GM12878 (cell line): ENCODE results near the gene EML5. TPM values are rescaled to one million over a fixed set of nuclear protein-coding genes. Genes with fewer than 3 reads are reported as not detected.
A peak's percentile ranks its signal among the peaks of the same experiment; 100 is the strongest.

Experiments
- ATAC-seq: fragments of 200-7000 bp; cut with Tn5 transposase; 3 replicates; pipeline ENCODE4 v1.9.1; 2020; ENCODE audit warnings: mild to moderate bottlenecking, moderate library complexity
- BruUV-seq: library from RNA; stranded (reverse); fragments of 400-500 nt; replicated peaks from 2 replicates; lab custom pipeline; 2021; lab: Mats Ljungman, UMichigan
- CTCF ChIA-PET: fragments of 300-600 bp; sonication (Branson Sonifier 250); formaldehyde crosslinking; extraction: SDS; loops from one replicate; lab custom pipeline; 2021; ENCODE audit warnings: inconsistent platforms; lab: Yijun Ruan, JAX
- POLR2A ChIA-PET: fragments of 350-600 bp; formaldehyde crosslinking; extraction: SDS; loops from one replicate; lab custom pipeline; 2021; ENCODE audit warnings: inconsistent platforms; lab: Charles Lee
- RAD21 ChIA-PET: fragments of 300-600 bp; sonication (Branson Sonifier 250); formaldehyde crosslinking; loops from one replicate; lab custom pipeline; 2023; ENCODE audit warnings: antibody characterized with exemption; ENCODE audit not compliant: unreplicated experiment; lab: Charles Lee
- SMC1A ChIA-PET: fragments of 300-600 bp; sonication (Branson Sonifier 250); formaldehyde crosslinking; loops from one replicate; lab custom pipeline; 2023; ENCODE audit not compliant: unreplicated experiment, uncharacterized antibody; lab: Charles Lee
- DNase-seq: peaks from one replicate; pipeline ENCODE4 v3.0.0-alpha.2; 2011; ENCODE audit warnings: low read depth, low spot score
- FAIRE-seq: peaks from 3 replicates; lab custom pipeline; 2011; peaks lifted over from hg19 to GRCh38; lab: Jason Lieb, UNC
- H2AFZ ChIP-seq: 2 replicates; pipeline ENCODE4 v1.6.0; 2011; ENCODE audit warnings: low read depth, low read length, control low read depth; ENCODE audit not compliant: control insufficient read depth
- H3K27ac ChIP-seq: 2 replicates; pipeline ENCODE4 v1.5.1; 2011; ENCODE audit warnings: control low read depth; ENCODE audit not compliant: control insufficient read depth, insufficient read depth
- H3K27me3 ChIP-seq, 2 experiments: replicated peaks in 1 of 2; 2 replicates each; pipeline versions ENCODE4 v1.6.0 to v1.6.1; 2011; ENCODE audit warnings: low read length in 1 of 2; ENCODE audit not compliant: control insufficient read depth in 2 of 2, insufficient read depth in 2 of 2
- H3K36me3 ChIP-seq, 2 experiments: 2 replicates each; pipeline ENCODE4 v1.5.1; 2011; ENCODE audit warnings: low read length in 1 of 2; ENCODE audit not compliant: control insufficient read depth in 2 of 2, insufficient read depth in 2 of 2
- H3K4me1 ChIP-seq: 2 replicates; pipeline ENCODE4 v1.6.1; 2011; ENCODE audit warnings: mild to moderate bottlenecking, low read length, moderate library complexity, mixed read lengths; ENCODE audit not compliant: control insufficient read depth, insufficient read depth
- H3K4me2 ChIP-seq: 2 replicates; pipeline ENCODE4 v1.6.0; 2011; ENCODE audit warnings: control low read depth; ENCODE audit not compliant: control insufficient read depth, insufficient read depth
- H3K4me3 ChIP-seq: fragments of 200-600 bp; sonication (generic); 2 replicates; pipeline ENCODE4 v1.5.1; 2016
- H3K79me2 ChIP-seq: 2 replicates; pipeline ENCODE4 v1.6.0; 2011; ENCODE audit warnings: low read length; ENCODE audit not compliant: control insufficient read depth, insufficient read depth
- H3K9ac ChIP-seq: 2 replicates; pipeline ENCODE4 v1.8.0; 2011; ENCODE audit warnings: low read length, control low read depth, mixed read lengths; ENCODE audit not compliant: control insufficient read depth, insufficient read depth
- H3K9me3 ChIP-seq: replicated peaks from 3 replicates; pipeline ENCODE4 v1.5.1; 2011; ENCODE audit warnings: mild to moderate bottlenecking, low read length; ENCODE audit not compliant: control insufficient read depth, insufficient read depth
- H4K20me1 ChIP-seq: 2 replicates; pipeline ENCODE4 v1.6.0; 2011; ENCODE audit not compliant: control insufficient read depth, insufficient read depth
- MLLT1 ChIP-seq: fragments of 450-650 bp; IDR thresholded peaks from 2 replicates; pipeline ENCODE4 v1.6.1; 2016; ENCODE audit warnings: mild to moderate bottlenecking
- WGBS: methylation state at CpG from one replicate; pipeline ENCODE4 v1.1.6; 2016; ENCODE audit warnings: low lambda C conversion rate; ENCODE audit not compliant: insufficient replicate concordance, insufficient coverage; ENCODE audit errors: missing lambda C conversion rate; 5-methylcytosine and 5-hydroxymethylcytosine counted together
- in situ Hi-C: fragments of 300-500 bp; cut with MboI; formaldehyde crosslinking; loops from 9 replicates; pipeline ENCODE4 v1.14.3; 2018; ENCODE audit warnings: mixed read lengths
- intact Hi-C: fragments of 100-400 bp; cut with micrococcal nuclease; formaldehyde crosslinking; loops from one replicate; pipeline ENCODE4 v1.14.2; 2022; ENCODE audit not compliant: unreplicated experiment
- polyA plus RNA-seq, 11 experiments: library from polyadenylated mRNA; depleted of rRNA in 4 of 11; unstranded in 6 of 11; stranded (reverse) in 5 of 11; fragments of >200 nt; fragmentation: Nextera tagmentation in 4 of 11; fragmentation: Illumina TruSeq in 1 of 11; extraction: Ambion mirVana in 4 of 11; extraction: Trizol in 1 of 11; gene quantifications; 1 replicate in 1 of 11; 2 replicates in 10 of 11; pipeline versions ENCODE4 v1.2.1 to v1.2.3, GENCODE V29; 2011 to 2016; ENCODE audit warnings: inconsistent platforms in 2 of 11, missing spikeins in 2 of 11, low read depth in 1 of 11
- total RNA-seq, 4 experiments: library from RNA; depleted of rRNA in 3 of 4; stranded (reverse); fragments of >200 nt in 3 of 4; fragmentation: Illumina TruSeq in 1 of 4; extraction: Trizol in 1 of 4; gene quantifications; 2 replicates each; pipeline versions ENCODE4 v1.2.1 to v1.2.3, GENCODE V29; 2013 to 2021
- TF ChIP-seq, protein P1 (sequence below): IDR thresholded peaks from 2 replicates; pipeline ENCODE4 v1.6.1; 2011; ENCODE audit warnings: low read depth, mild to moderate bottlenecking, low read length, moderate library complexity, borderline replicate concordance; ENCODE audit errors: extremely low read depth

The EML5 gene
- total and polyA plus RNA-seq, 10 of the 15 experiments (the other 5 are each of a cell fraction or from before 2014, with no cell fraction given): 0.08 to 0.35 (median 0.22) TPM; not detected in 1

DNA sequence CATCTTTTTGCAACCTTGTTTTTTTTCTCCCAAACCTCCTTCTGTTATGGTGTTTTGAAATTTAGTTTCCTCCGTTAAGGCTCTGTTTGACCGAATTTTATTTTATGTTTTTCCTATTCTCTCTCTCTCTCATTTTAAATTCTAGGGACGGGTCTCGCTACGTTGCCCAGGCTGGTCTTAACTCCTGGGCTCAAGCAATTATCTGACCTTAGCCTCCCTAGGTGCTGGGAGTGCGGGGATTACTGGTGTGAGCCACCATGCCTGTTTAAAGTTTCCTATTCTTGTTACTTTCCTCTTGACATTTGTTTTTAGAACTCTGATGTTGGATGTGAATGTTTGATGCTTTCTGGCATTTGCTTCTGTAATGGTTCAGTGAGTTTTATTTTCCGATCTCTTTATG, 228.9 kb downstream of the EML5 start:
- FAIRE-seq: no peak
- H3K9ac ChIP-seq: peak overlapping the region; percentile 62

More for the DNA sequence above, 228.9 kb downstream of the EML5 start:
- H3K4me1 ChIP-seq: no peaks in the 10 kb centered on the region
- H3K79me2 ChIP-seq: peaks cover 17% of the 10 kb centered on the region
- 92% methylated on average over 7 of the region's 7 CpGs for WGBS
- peaks cover 6% of the 10 kb centered on the region for H3K9me3 ChIP-seq
- H3K27me3 ChIP-seq: no peaks in the 10 kb centered on the region; a peak in 2 of 4 replicates
- ChIA-PET CTCF (interaction anchor here (0.6 to 2.6 kb wide), 8 partner anchors 10 to 105 kb away, joined by 3 to 9 read pairs (median 3); no protein-coding TSS in a partner anchor), RAD21 (interaction anchor here (0.9 kb wide), 1 partner anchor 36 kb away, joined by 3 read pairs; no protein-coding TSS in a partner anchor)
- in situ Hi-C loops: no loop called here
- TF ChIP-seq MLLT1: peak; percentile 89
- TF ChIP-seq, protein P1, sequence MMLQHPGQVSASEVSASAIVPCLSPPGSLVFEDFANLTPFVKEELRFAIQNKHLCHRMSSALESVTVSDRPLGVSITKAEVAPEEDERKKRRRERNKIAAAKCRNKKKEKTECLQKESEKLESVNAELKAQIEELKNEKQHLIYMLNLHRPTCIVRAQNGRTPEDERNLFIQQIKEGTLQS: no peak
- TF ChIP-seq, all 136 proteins: peak for 1
- H3K27ac ChIP-seq: no peak overlapping the region
- H3K4me2 ChIP-seq: peak overlapping the region; percentile 76
- POLR2A ChIA-PET: no interaction called here
- no peaks in the 10 kb centered on the region for H4K20me1 ChIP-seq
- H2AFZ ChIP-seq: peak overlapping the region; percentile 67; the same call in 1 of the 2 replicates
- DNase-seq (no peak), ATAC-seq (no peak)
- intact Hi-C loops: loop anchor here (5.0 kb wide), 1 partner anchor 72 kb away; no protein-coding TSS in a partner anchor
- SMC1A ChIA-PET: interaction anchor here (1.0 to 1.4 kb wide), 4 partner anchors 12 to 105 kb away, joined by 3 to 6 read pairs (median 3); no protein-coding TSS in a partner anchor
- no TSS peak for BruUV-seq
- H3K4me3 ChIP-seq: peak overlapping the region; percentile 52
- no peaks in the 10 kb centered on the region for H3K36me3 ChIP-seq
